Neuronal stem cell (in vitro differentiated cells): ENCODE measurements around the gene CLEC18A.
A peak's percentile ranks its signal among the peaks of the same experiment; 100 is the strongest.

Experiments used
- DNase-seq: peaks from one replicate; pipeline ENCODE4 v3.0.0-alpha.2; 2013; ENCODE audit warnings: low spot score
- H2AFZ ChIP-seq: one replicate; pipeline ENCODE4 v1.6.1; 2013; ENCODE audit warnings: mild to moderate bottlenecking, low read length, inconsistent platforms
- H2AK5ac ChIP-seq: 2 replicates; pipeline ENCODE4 v1.6.1; 2013; ENCODE audit warnings: low read depth, mild to moderate bottlenecking, inconsistent platforms, low read length, moderate library complexity, mixed read lengths
- H2BK120ac ChIP-seq: 2 replicates; pipeline ENCODE4 v1.6.1; 2013; ENCODE audit warnings: low read depth, mild to moderate bottlenecking, inconsistent platforms, low read length, moderate library complexity, mixed read lengths
- H2BK12ac ChIP-seq: one replicate; pipeline ENCODE4 v1.6.1; 2013; ENCODE audit warnings: low read length, inconsistent platforms
- H2BK15ac ChIP-seq: 2 replicates; pipeline ENCODE4 v1.6.1; 2013; ENCODE audit warnings: mild to moderate bottlenecking, low read length, inconsistent platforms, mixed read lengths
- H2BK5ac ChIP-seq: one replicate; pipeline ENCODE4 v1.6.1; 2013; ENCODE audit warnings: inconsistent platforms, mild to moderate bottlenecking, low read length, moderate library complexity
- H3K14ac ChIP-seq: one replicate; pipeline ENCODE4 v1.6.1; 2013; ENCODE audit warnings: low read length, inconsistent platforms
- H3K18ac ChIP-seq: 2 replicates; pipeline ENCODE4 v1.6.1; 2013; ENCODE audit warnings: low read length, inconsistent platforms
- H3K23ac ChIP-seq: 2 replicates; pipeline ENCODE4 v1.6.1; 2013; ENCODE audit warnings: low read depth, mild to moderate bottlenecking, mixed read lengths, low read length, inconsistent platforms; ENCODE audit not compliant: poor library complexity
- H3K27ac ChIP-seq: replicated peaks from 3 replicates; pipeline ENCODE4 v1.5.1; 2013; ENCODE audit warnings: low read length, inconsistent platforms
- H3K27me3 ChIP-seq, 3 experiments: 2 replicates each; pipeline ENCODE4 v1.6.1; 2013; ENCODE audit warnings: low read length in 3 of 3, mild to moderate bottlenecking in 2 of 3, inconsistent platforms in 1 of 3, low read depth in 1 of 3, mixed read lengths in 1 of 3, moderate library complexity in 1 of 3; ENCODE audit not compliant: control insufficient read depth in 3 of 3, insufficient read depth in 3 of 3
- H3K36me3 ChIP-seq, 2 donors: replicated peaks in 1 of 2; 2 replicates each; pipeline ENCODE4 v1.6.1; 2013; ENCODE audit warnings: low read length in 2 of 2; ENCODE audit not compliant: control insufficient read depth in 2 of 2, insufficient read depth in 2 of 2
- H3K4ac ChIP-seq: 2 replicates; pipeline ENCODE4 v1.6.1; 2013; ENCODE audit warnings: inconsistent platforms, mild to moderate bottlenecking, low read length, moderate library complexity
- H3K4me1 ChIP-seq, 2 donors: 1 replicate in 1 of 2; 2 replicates in 1 of 2; pipeline ENCODE4 v1.6.1; 2013; ENCODE audit warnings: low read length in 2 of 2, low read depth in 1 of 2; ENCODE audit not compliant: control insufficient read depth in 2 of 2, insufficient read depth in 1 of 2
- H3K4me2 ChIP-seq: one replicate; pipeline ENCODE4 v1.6.1; 2013; ENCODE audit warnings: mild to moderate bottlenecking, low read length, inconsistent platforms; ENCODE audit not compliant: insufficient read depth, poor library complexity, severe bottlenecking
- H3K4me3 ChIP-seq, 2 donors: 2 replicates each; pipeline ENCODE4 v1.5.1; 2013; ENCODE audit warnings: low read length in 2 of 2, mild to moderate bottlenecking in 2 of 2, inconsistent platforms in 1 of 2, moderate library complexity in 1 of 2
- H3K79me1 ChIP-seq: one replicate; pipeline ENCODE4 v1.6.1; 2013; ENCODE audit warnings: low read depth, mild to moderate bottlenecking, inconsistent platforms, low read length, moderate library complexity
- H3K9ac ChIP-seq: one replicate; pipeline ENCODE4 v1.6.1; 2013; ENCODE audit warnings: mild to moderate bottlenecking, low read depth, low read length, inconsistent platforms; ENCODE audit not compliant: poor library complexity
- H3K9me3 ChIP-seq, 2 donors: replicated peaks in 1 of 2; 2 replicates each; pipeline versions ENCODE3 to v1.6.1; 2013; ENCODE audit warnings: low read length in 2 of 2, mild to moderate bottlenecking in 2 of 2, inconsistent platforms in 1 of 2, low read depth in 1 of 2, mixed read lengths in 1 of 2, moderate library complexity in 1 of 2; ENCODE audit not compliant: control insufficient read depth in 2 of 2, insufficient read depth in 1 of 2
- H4K8ac ChIP-seq: one replicate; pipeline ENCODE4 v1.6.1; 2013; ENCODE audit warnings: low read depth, mild to moderate bottlenecking, inconsistent platforms, low read length, moderate library complexity
- H4K91ac ChIP-seq: one replicate; pipeline ENCODE4 v1.6.1; 2013; ENCODE audit warnings: low read length, low read depth, mild to moderate bottlenecking, inconsistent platforms; ENCODE audit not compliant: poor library complexity
- WGBS, 2 donors: extraction: QIAGEN DNeasy Blood & Tissue Kit; methylation state at CpG; one replicate each; pipeline ENCODE4 v1.1.7; 2013; ENCODE audit warnings: missing lambda C conversion rate in 2 of 2, mixed read lengths in 1 of 2; ENCODE audit not compliant: insufficient read length in 2 of 2, insufficient replicate concordance in 1 of 2; ENCODE audit errors: extremely low coverage in 2 of 2; 5-methylcytosine and 5-hydroxymethylcytosine counted together

The CLEC18A gene

GRCh38 chr16:69916462-69916861, 34.7 kb upstream of the CLEC18A start:
- Histone ChIP-seq H3K23ac (no peak overlapping the region), H2AK5ac (no peak overlapping the region), H2AFZ (no peak overlapping the region), H3K9ac (no peak overlapping the region), H3K18ac (no peak overlapping the region), H3K4ac (no peak overlapping the region), H2BK5ac (peak overlapping the region; percentile 33), H2BK15ac (no peak overlapping the region), H3K14ac (no peak overlapping the region), H2BK12ac (no peak overlapping the region), H3K4me3 (no peak overlapping the region), H4K91ac (no peak overlapping the region), H3K27me3 (no peaks in the 10 kb centered on the region), H4K8ac (no peak overlapping the region), H2BK120ac (no peak overlapping the region), H3K4me2 (no peak overlapping the region), H3K27ac (no peak overlapping the region), H3K36me3 (no peaks in the 10 kb centered on the region), H3K9me3 (no peaks in the 10 kb centered on the region), H3K4me1 (peaks cover 11 to 12% of the 10 kb centered on the region in 2 donors), H3K79me1 (no peaks in the 10 kb centered on the region)
- WGBS, 2 donors = no CpG with 5 or more reads among the region's 1 CpG
- no peak for DNase-seq

DNA sequence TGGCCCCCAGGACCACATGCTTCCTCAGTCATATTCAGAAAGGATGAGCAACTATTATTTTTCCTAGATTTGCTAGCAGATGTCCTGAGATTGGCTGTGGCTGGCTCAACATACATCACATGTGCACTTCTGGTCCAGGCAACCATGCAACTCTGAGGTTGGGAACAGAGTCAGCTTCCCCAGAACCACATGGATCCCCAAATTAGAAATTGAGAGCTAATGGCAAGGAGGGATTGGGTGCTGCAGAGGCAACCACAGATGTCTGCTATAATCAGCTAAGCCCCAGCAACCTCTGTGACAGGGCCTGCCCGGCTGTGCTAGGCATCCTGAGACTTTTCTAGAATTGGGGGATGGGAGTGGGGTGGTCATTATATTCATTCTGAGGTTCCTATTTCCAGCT, 33.8 kb upstream of the CLEC18A start:
- DNase-seq = no peak
- no peak overlapping the region for H4K8ac ChIP-seq
- H2BK120ac ChIP-seq = no peak overlapping the region
- H3K14ac ChIP-seq = no peak overlapping the region
- no peaks in the 10 kb centered on the region for H3K79me1 ChIP-seq
- H3K27ac ChIP-seq = no peak overlapping the region
- H2BK12ac ChIP-seq = no peak overlapping the region
- WGBS, 2 donors = no CpG with 5 or more reads among the region's 1 CpG
- H2BK5ac ChIP-seq = no peak overlapping the region
- H3K36me3 ChIP-seq = no peaks in the 10 kb centered on the region
- peaks cover 11 to 12% of the 10 kb centered on the region in 2 donors for H3K4me1 ChIP-seq
- no peaks in the 10 kb centered on the region for H3K27me3 ChIP-seq
- H2AK5ac ChIP-seq = no peak overlapping the region
- no peak overlapping the region for H4K91ac ChIP-seq
- no peak overlapping the region for H2BK15ac ChIP-seq
- no peaks in the 10 kb centered on the region for H3K9me3 ChIP-seq
- H3K4ac ChIP-seq = no peak overlapping the region
- H3K4me3 ChIP-seq = no peak overlapping the region
- no peak overlapping the region for H3K4me2 ChIP-seq
- no peak overlapping the region for H3K9ac ChIP-seq
- no peak overlapping the region for H3K18ac ChIP-seq
- no peak overlapping the region for H2AFZ ChIP-seq
- no peak overlapping the region for H3K23ac ChIP-seq

DNA sequence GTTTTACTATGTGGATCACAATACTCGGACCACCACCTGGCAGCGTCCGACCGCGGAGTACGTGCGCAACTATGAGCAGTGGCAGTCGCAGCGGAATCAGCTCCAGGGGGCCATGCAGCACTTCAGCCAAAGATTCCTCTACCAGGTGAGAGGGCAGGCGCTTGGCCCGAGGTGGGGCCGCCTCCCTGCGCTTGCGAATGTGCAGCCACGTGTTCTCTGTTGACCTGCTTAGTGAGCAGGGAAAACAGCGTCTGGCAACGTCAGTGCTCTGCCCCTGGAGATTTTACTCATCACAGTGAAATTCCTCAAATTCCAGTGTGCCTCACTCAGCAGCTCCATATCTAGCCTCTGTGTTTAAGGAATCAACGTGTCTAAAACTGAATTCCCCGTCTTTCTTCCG, 33.4 kb upstream of the CLEC18A start:
- H2AFZ ChIP-seq = no peak overlapping the region
- H3K36me3 ChIP-seq = no peaks in the 10 kb centered on the region
- no peaks in the 10 kb centered on the region for H3K27me3 ChIP-seq
- WGBS, 2 donors = no CpG with 5 or more reads among the region's 20 CpGs
- no peak overlapping the region for H2BK12ac ChIP-seq
- no peak overlapping the region for H2BK15ac ChIP-seq
- H3K9ac ChIP-seq = no peak overlapping the region
- H3K23ac ChIP-seq = no peak overlapping the region
- no peak overlapping the region for H3K4ac ChIP-seq
- H3K18ac ChIP-seq = peak overlapping the region; percentile 40
- no peak overlapping the region for H3K4me2 ChIP-seq
- peaks cover 11 to 12% of the 10 kb centered on the region in 2 donors for H3K4me1 ChIP-seq
- no peak overlapping the region for H2AK5ac ChIP-seq
- no peak overlapping the region for H4K8ac ChIP-seq
- no peak overlapping the region for H3K4me3 ChIP-seq
- H3K79me1 ChIP-seq = no peaks in the 10 kb centered on the region
- peak overlapping the region; percentile 43 for H3K27ac ChIP-seq
- no peak overlapping the region for H3K14ac ChIP-seq
- no peaks in the 10 kb centered on the region for H3K9me3 ChIP-seq
- H2BK120ac ChIP-seq = no peak overlapping the region
- H2BK5ac ChIP-seq = no peak overlapping the region
- DNase-seq = peak; percentile 42
- no peak overlapping the region for H4K91ac ChIP-seq

DNA sequence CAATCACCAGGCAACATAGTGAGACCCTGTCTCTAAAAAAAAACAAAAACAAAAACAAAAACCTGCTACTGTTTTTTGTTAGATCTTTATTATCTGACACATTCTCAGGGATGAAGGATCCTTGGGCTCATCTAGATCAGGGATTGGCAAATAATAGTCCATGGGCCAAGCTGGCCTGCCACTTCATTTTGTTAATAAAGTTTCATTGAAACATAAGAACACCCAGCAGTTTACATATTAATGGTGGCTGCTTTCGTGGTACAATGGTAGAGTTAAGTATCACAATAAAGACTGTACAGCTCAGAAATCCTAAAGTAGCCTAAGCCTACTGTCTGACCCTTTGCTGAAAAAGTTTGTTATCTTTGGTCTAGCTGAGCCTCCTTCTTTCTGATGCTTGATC, 32.9 kb upstream of the CLEC18A start:
- H3K27ac ChIP-seq = peak overlapping the region; percentile 43
- no peak overlapping the region for H3K4me3 ChIP-seq
- no peak overlapping the region for H3K4ac ChIP-seq
- H3K79me1 ChIP-seq = no peaks in the 10 kb centered on the region
- no peaks in the 10 kb centered on the region for H3K27me3 ChIP-seq
- no peak overlapping the region for H2BK120ac ChIP-seq
- no peak overlapping the region for H3K14ac ChIP-seq
- no peak overlapping the region for H3K9ac ChIP-seq
- no peak for DNase-seq
- H4K8ac ChIP-seq = no peak overlapping the region
- H4K91ac ChIP-seq = no peak overlapping the region
- no peak overlapping the region for H2BK5ac ChIP-seq
- no peak overlapping the region for H3K23ac ChIP-seq
- H3K4me2 ChIP-seq = no peak overlapping the region
- no peak overlapping the region for H2BK15ac ChIP-seq
- no peak overlapping the region for H3K18ac ChIP-seq
- H2AK5ac ChIP-seq = no peak overlapping the region
- peaks cover 11 to 12% of the 10 kb centered on the region in 2 donors for H3K4me1 ChIP-seq
- no peak overlapping the region for H2BK12ac ChIP-seq
- no peaks in the 10 kb centered on the region for H3K9me3 ChIP-seq
- H2AFZ ChIP-seq = no peak overlapping the region
- H3K36me3 ChIP-seq = no peaks in the 10 kb centered on the region
- no CpG with 5 or more reads among the region's 1 CpG for WGBS, 2 donors
